MCF 10A (cell line): Measurements from ENCODE around the gene PLEKHA1. TPM values are rescaled to one million over a fixed set of nuclear protein-coding genes. Genes with fewer than 3 reads are reported as not detected.

Experiments
- BruUV-seq: library from RNA; stranded (reverse); fragments of 400-500 nt; replicated peaks from 2 replicates; lab custom pipeline; 2021; lab: Mats Ljungman, UMichigan
- CTCF ChIA-PET: fragments of 300-600 bp; sonication (Branson Sonifier 250); formaldehyde crosslinking; extraction: SDS; loops from one replicate; lab custom pipeline; 2021; ENCODE audit warnings: antibody characterized with exemption, inconsistent platforms; lab: Yijun Ruan, JAX
- POLR2A ChIA-PET: fragments of 300-600, 350-650 bp; sonication (Branson Sonifier 250); formaldehyde crosslinking; extraction: SDS; loops from one replicate; lab custom pipeline; 2020; ENCODE audit warnings: antibody characterized with exemption, inconsistent platforms; lab: Yijun Ruan, JAX
- DNase-seq: peaks from one replicate; pipeline ENCODE4 v3.0.0-alpha.2; 2018; ENCODE audit not compliant: unreplicated experiment
- H3K27ac Mint-ChIP-seq: one replicate; pipeline ENCODE4 v1.8.0; 2022; ENCODE audit warnings: mild to moderate bottlenecking, low read depth, mixed read lengths; ENCODE audit not compliant: unreplicated experiment
- H3K27me3 Mint-ChIP-seq: one replicate; pipeline ENCODE4 v1.8.0; 2022; ENCODE audit warnings: mixed read lengths; ENCODE audit not compliant: insufficient read depth, unreplicated experiment
- H3K36me3 Mint-ChIP-seq: one replicate; pipeline ENCODE4 v1.8.0; 2022; ENCODE audit warnings: mild to moderate bottlenecking, moderate library complexity, mixed read lengths; ENCODE audit not compliant: insufficient read depth, unreplicated experiment
- H3K4me1 Mint-ChIP-seq: one replicate; pipeline ENCODE4 v1.8.0; 2022; ENCODE audit warnings: mixed read lengths; ENCODE audit not compliant: insufficient read depth, unreplicated experiment
- H3K4me3 Mint-ChIP-seq: one replicate; pipeline ENCODE4 v1.8.0; 2022; ENCODE audit warnings: mild to moderate bottlenecking, moderate library complexity, mixed read lengths; ENCODE audit not compliant: unreplicated experiment
- H3K9me3 Mint-ChIP-seq: one replicate; pipeline ENCODE4 v1.8.0; 2022; ENCODE audit warnings: mixed read lengths; ENCODE audit not compliant: unreplicated experiment
- CTCF ChIP-seq: fragments of 200-600 bp; IDR thresholded peaks from one replicate; pipeline ENCODE4 v1.8.0; 2022; ENCODE audit warnings: antibody characterized with exemption, mild to moderate bottlenecking; ENCODE audit not compliant: unreplicated experiment
- intact Hi-C: fragments of 100-400 bp; cut with micrococcal nuclease; formaldehyde crosslinking; loops from 2 replicates; pipeline ENCODE4 v1.14.1; 2022
- total RNA-seq: library from RNA; stranded (reverse); gene quantifications from 2 replicates; pipeline ENCODE4 v1.2.3, GENCODE V29; 2022

The PLEKHA1 gene
- total RNA-seq, 1 experiment from 2014 or later: 55.8 TPM

GRCh38 chr10:122467701-122468100 lies 93.2 kb downstream of the PLEKHA1 start:
- DNase-seq: no peak
- peak overlapping the region; percentile 42 for H3K27ac Mint-ChIP-seq
- BruUV-seq: no TSS peak
- H3K9me3 Mint-ChIP-seq: no peaks in the 10 kb centered on the region
- POLR2A ChIA-PET: interaction anchor here (0.7 to 15.0 kb wide), 8 partner anchors 11 to 135 kb away, joined by 3 to 291 read pairs (median 19); partner anchors contain the start of gene PLEKHA1
- H3K36me3 Mint-ChIP-seq: peaks cover 35% of the 10 kb centered on the region
- intact Hi-C loops: loop anchor here (2.0 kb wide), 2 partner anchors 37 to 97 kb away; no protein-coding TSS in a partner anchor
- no peak overlapping the region for H3K4me3 Mint-ChIP-seq
- H3K27me3 Mint-ChIP-seq: no peaks in the 10 kb centered on the region
- CTCF ChIA-PET: interaction anchor here (0.6 to 5.0 kb wide), 7 partner anchors 15 to 166 kb away, joined by 3 to 39 read pairs (median 7); no protein-coding TSS in a partner anchor
- H3K4me1 Mint-ChIP-seq: peaks cover 50% of the 10 kb centered on the region
- TF ChIP-seq CTCF: no peak

DNA sequence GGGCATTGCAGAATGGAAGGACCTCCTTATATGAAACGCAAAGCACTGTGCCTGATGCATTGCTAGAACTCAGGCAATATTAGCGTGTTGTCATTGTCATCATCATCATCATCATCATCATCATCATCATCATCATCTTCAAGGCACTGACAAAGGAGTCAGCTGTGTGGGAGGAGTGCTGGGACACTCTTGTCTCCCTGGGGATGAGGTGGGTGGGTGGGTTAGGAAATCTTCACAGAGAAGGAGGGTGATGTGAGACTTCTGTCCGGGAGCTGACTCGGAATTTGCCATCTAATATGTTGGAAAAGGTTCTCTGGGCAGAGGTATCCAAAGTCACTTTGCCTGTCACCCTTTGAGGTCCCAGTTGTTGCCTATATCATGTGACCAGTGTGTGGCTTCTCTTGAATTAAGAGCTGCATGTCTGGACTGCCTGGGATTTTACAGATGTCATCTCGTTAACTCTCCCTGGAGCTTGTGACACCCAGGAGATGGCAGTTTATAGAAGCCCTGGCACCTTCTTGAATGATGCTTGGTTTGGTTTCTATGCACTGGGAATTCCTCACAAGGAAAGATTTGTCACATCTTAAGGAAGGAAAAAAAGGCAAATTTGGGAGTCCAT lies 93.9 kb downstream of the PLEKHA1 start:
- CTCF ChIA-PET: interaction anchor here (0.6 to 5.0 kb wide), 17 partner anchors 10 to 174 kb away, joined by 3 to 39 read pairs (median 3); no protein-coding TSS in a partner anchor
- intact Hi-C loops: loop anchor here (2.0 kb wide), 2 partner anchors 36 to 96 kb away; no protein-coding TSS in a partner anchor
- TF ChIP-seq CTCF: no peak
- Mint-ChIP-seq H3K27ac (peak overlapping the region; percentile 82), H3K36me3 (peaks cover 35% of the 10 kb centered on the region), H3K4me1 (peaks cover 43% of the 10 kb centered on the region), H3K4me3 (peak overlapping the region; percentile 40), H3K27me3 (no peaks in the 10 kb centered on the region), H3K9me3 (no peaks in the 10 kb centered on the region)
- POLR2A ChIA-PET: interaction anchor here (0.6 to 15.0 kb wide), 34 partner anchors 8 to 1949 kb away, joined by 3 to 291 read pairs (median 4); partner anchors contain the start of genes ATE1, BUB3, DMBT1 and PLEKHA1
- no TSS peak for BruUV-seq
- DNase-seq: no peak

GRCh38 chr10:122468926-122469781 lies 94.6 kb downstream of the PLEKHA1 start:
- BruUV-seq: no TSS peak
- Mint-ChIP-seq H3K27ac (peak overlapping the region; percentile 82), H3K4me3 (peak overlapping the region; percentile 40), H3K4me1 (peaks cover 41% of the 10 kb centered on the region), H3K36me3 (peaks cover 29% of the 10 kb centered on the region), H3K27me3 (no peaks in the 10 kb centered on the region), H3K9me3 (no peaks in the 10 kb centered on the region)
- DNase-seq: peak; percentile 99
- POLR2A ChIA-PET: interaction anchor here (0.5 to 15.0 kb wide), 38 partner anchors 8 to 1948 kb away, joined by 3 to 291 read pairs (median 4); partner anchors contain the start of genes ATE1, BUB3, DMBT1 and PLEKHA1
- no peak for TF ChIP-seq CTCF
- CTCF ChIA-PET: interaction anchor here (0.6 to 5.0 kb wide), 23 partner anchors 10 to 175 kb away, joined by 3 to 39 read pairs (median 3); no protein-coding TSS in a partner anchor
- intact Hi-C loops: loop anchor here (2.0 kb wide), 2 partner anchors 36 to 96 kb away; no protein-coding TSS in a partner anchor
